ENCODE results near the gene ANLN.
"Not testable (repeated sequence)": the region's sequence is repeated elsewhere in the genome, so short reads cannot be mapped to it uniquely, and the experiment has no call there.

ANLN gene

DNA sequence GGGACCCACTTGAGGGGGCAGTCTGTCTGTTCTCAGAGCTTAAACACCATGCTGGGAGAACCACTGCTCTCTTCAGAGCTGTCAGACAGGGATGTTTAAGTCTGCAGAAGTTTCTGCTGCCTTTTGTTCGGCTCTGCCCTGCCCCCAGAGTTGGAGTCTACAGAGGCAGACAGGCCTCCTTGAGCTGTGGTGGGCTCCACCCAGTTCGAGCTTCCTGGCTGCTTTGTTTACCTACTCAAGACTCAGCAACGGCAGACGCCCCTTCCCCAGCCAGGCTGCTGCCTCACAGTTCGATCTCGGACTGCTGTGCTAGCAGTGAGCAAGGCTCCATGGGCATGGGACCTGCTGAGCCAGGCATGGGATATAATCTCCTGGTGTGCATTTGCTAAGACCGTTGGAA lies 11.1 kb upstream of the ANLN start:
- not testable (repeated sequence) for DNase-seq (ENCODE audit: low spot score)

DNA sequence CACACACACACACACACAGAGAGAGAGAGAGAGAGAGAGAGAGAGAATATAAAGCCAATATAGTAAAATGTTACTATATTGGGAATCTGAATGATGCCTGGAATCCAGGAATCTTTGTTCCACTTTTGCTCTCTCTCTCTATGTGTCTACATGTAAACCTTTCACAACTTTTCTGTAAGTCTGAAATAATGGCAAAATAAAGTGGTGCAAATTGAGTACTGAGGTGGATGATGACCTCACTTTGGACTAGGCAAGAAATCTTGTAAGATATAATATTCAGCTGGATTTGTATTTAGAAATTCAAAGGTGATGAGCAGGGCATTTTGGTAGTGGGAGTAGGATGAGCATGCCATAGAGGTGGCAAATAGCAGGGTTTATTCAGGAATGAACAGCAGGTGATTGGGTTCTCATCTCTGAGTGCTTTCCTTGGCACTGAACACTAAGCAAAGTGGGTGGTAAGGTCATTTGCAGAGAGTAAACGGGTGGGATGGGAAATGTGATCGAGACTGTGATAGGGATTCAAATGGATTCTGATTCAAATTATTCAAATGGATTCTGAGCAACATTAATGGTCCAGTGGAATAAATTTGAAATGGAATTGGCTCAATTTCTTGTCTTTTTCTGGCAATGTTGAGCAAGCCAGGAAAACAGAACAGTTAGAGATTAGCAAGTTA lies 9.7 kb upstream of the ANLN start:
- no peak for DNase-seq (ENCODE audit: low spot score)

- DNase-seq (ENCODE audit: low spot score), result no peak
These were observed 8.6 kb upstream of the ANLN start for GRCh38 chr7:36381056-36381455.

GRCh38 chr7:36383284-36383683 lies 6.4 kb upstream of the ANLN start:
- DNase-seq (ENCODE audit: low spot score), result not testable (repeated sequence)

DNA sequence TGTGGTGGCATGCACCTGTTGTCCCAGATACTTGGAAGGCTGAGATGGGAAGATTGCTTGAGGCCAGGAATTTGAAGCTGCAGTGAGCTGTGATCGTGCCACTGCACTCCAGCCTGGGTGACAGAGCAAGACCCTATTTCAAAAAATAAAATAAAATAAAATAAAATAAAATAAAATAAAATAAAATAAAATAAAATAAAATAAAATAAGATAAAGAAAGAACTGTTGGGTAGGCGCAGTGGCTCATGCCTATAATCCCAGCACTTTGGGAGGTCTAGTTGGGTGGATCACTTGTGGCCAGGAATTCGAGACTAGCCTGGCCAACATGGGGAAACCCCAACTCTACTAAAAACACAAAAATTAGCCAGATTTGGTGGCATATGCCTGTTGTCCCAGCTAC lies 4.0 kb upstream of the ANLN start:
- DNase-seq (ENCODE audit: low spot score), result not testable (repeated sequence)

DNA sequence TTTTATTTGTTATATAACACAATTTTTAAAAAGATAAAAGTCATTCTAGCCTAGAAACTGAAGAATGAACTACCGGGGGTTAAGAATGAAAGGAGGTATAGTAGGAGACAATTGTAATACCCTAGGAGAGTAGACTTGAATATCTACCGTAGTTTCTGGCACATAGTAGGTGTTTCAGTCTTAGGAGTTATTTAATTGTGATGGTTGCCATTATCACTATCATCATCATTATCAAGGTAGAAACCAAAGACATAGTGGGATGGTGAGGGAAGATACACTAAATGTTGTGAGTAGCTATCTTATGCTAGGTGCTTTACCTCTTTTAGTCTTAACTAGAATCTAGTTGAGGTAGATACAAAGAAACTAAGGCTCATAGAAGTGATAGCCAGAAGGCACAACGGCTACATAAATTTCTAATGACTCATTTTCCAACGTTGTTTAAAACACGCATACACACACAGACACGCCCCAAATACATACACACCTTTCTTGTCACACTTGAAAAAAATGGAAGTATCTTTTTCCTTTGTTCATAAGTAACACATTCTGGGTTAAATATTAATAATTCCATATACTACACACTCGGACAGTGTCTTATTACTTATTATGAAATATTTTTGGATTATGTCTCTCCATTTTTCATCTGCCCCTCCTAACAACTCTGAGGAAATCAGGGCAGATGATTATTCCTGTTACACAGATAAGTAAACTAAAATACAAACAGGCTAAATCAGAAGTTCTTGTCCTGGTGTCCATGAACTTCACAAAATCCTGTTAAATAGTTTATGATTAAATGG lies 2.0 kb upstream of the ANLN start:
- no peak for DNase-seq (ENCODE audit: low spot score)

DNA sequence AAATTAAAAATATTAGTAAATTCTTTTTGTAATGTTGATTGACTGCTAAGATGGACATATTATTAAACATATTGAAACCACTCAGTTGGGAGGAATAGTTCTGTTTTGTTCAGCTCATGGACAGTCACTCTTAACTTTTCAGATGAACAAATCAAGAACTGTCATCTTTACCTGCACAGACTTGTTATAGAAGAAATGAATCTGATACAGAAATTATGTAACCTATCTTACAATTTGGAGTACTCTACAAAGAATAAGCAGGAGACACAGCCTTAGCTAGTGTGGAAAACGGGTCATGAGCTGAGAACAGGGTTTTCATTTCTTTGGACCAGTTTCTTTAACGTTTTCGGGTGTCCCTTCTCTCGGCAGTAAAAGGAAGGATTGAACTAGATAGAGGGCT lies 1.2 kb upstream of the ANLN start:
- DNase-seq (ENCODE audit: low spot score), result no peak

- peak; percentile 81 for DNase-seq (ENCODE audit: low spot score)
These were observed 783 bp downstream of the ANLN start for GRCh38 chr7:36390199-36391090.

DNA sequence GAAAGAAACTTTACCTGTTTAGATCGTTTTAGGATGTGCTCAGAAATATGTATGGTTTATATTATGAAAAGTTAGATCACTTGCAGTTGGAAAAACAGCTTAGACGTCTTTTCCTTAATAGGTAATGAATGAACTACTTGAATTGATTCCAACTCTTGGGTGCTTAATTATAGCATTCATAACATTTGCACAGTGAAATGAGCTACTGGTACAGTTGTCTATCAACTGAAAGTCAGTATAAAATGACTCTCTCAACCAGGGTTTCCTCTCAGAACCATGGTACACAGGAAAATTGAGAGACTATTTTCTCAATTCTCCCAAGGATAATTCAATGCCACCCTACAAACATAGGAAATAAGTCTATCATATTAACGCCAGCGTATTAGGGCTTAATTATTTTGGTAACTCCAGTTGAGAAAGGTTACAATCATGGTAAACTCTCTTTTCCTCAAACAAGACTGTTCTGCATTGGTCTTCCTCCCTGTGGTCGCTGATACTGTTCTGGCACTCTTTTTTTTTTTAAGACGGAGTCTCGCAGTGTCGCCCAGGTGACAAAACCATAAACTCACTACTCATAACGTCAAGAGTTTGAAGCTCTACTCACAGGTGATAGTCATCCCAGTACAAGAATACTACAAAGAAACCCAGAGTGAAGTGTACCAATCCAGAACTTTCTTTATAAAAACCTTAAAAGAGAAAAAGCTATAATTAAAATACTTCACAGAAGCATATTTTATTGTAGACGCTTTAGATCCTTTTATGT lies 2.0 kb downstream of the ANLN start:
- no peak for DNase-seq (ENCODE audit: low spot score)

- no peak for DNase-seq (ENCODE audit: low spot score)
These were observed 4.2 kb downstream of the ANLN start for GRCh38 chr7:36393826-36394225.

DNA sequence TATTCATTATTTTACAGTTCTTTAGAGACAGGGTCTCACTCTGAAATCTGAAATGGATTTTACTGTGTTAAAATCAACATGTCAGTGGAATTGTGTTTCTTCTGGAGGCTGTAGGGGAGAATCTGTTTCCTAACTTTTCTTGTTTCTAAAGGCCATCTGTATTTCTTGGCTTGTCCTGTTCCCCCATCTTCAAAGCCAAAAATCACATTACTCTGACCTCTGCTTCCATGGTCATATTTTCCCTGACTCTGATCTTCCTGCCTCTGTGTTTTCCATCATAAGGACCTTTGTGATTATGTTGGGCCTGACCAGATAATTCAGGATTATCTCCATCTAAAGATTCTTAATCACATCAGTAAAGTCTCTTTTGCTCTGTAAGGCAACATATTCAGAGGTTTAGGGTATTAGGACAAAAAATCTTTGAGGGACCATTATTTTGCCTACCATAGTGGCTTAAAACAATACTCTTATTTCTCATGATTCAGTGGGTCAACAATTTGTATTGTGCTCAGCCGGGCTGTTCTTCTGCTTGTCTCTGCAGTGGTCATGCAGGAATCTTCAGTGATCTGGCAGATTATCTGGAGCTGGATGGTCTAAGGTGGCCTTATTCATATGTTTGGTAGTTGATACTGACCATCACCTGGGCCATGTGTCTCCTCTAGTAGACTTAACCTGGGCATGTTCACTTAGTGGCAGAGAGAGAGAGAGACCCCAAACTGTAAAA lies 5.7 kb downstream of the ANLN start:
- DNase-seq (ENCODE audit: low spot score), result no peak

GRCh38 chr7:36396150-36396549 lies 6.5 kb downstream of the ANLN start:
- DNase-seq (ENCODE audit: low spot score), result no peak

GRCh38 chr7:36400036-36400435 lies 10.4 kb downstream of the ANLN start:
- no peak for DNase-seq (ENCODE audit: low spot score)

GRCh38 chr7:36400606-36401005 lies 10.9 kb downstream of the ANLN start:
- DNase-seq (ENCODE audit: low spot score), result no peak

GRCh38 chr7:36403452-36403851 lies 13.8 kb downstream of the ANLN start:
- no peak for DNase-seq (ENCODE audit: low spot score)

DNA sequence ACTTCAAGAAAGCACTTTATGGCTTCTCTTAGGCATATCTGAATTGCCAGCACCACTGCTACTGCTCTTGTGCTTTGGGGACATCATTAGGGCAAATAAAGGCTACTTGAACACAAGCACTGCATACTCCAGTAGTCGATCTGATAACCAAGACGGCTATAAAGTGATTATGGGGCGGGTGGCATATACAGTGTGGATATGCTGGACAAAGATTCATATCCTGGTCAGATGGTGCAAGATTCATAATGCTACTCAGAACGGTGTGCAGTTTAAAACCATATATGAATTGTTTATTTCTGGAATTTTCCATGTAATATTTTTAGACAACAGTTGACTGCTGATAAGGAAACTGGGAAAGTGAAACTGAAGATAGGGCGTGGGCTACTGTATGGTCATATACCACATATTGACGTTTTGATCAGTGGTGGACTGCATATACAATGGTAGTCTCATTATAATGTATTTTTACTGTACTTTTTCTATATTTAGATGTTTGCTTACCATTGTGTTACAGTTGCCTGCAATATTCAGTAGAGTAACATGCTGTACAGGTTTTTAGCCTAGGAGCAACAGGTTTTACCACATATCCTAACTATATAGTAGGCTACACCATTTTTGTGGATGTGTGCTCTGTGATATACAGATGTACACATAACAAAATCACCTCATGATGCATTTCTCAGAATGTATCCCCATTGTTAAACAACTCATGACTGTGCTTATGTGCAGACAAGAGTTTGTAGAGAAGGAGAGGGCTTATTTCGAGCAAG lies 15.2 kb downstream of the ANLN start:
- no peak for DNase-seq (ENCODE audit: low spot score)

DNA sequence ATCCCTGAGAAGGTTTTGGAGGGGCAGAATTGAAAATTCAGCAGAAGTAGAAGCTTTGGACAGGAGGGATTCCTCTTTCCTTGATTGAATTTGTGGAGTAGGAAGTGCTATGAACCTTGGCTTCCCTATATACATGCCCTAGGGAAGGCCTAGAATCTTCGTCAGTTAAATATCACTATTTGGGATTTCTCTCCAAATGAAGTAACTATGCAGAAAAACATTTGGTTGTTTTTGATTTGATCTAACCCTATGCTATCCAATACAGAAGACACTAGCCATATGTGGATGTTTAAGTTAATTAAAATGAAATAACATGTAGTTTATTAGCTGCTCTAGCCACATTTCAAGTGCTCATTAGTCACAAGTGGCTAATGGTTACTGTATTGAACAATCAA lies 15.7 kb downstream of the ANLN start:
- no peak for DNase-seq (ENCODE audit: low spot score)

DNA sequence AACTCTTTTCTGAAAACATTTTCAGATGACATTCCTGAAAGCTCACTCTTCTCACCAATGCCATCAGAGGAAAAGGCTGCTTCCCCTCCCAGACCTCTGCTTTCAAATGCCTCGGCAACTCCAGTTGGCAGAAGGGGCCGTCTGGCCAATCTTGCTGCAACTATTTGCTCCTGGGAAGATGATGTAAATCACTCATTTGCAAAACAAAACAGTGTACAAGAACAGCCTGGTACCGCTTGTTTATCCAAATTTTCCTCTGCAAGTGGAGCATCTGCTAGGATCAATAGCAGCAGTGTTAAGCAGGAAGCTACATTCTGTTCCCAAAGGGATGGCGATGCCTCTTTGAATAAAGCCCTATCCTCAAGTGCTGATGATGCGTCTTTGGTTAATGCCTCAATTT lies 16.5 kb downstream of the ANLN start:
- no peak for DNase-seq (ENCODE audit: low spot score)

DNA sequence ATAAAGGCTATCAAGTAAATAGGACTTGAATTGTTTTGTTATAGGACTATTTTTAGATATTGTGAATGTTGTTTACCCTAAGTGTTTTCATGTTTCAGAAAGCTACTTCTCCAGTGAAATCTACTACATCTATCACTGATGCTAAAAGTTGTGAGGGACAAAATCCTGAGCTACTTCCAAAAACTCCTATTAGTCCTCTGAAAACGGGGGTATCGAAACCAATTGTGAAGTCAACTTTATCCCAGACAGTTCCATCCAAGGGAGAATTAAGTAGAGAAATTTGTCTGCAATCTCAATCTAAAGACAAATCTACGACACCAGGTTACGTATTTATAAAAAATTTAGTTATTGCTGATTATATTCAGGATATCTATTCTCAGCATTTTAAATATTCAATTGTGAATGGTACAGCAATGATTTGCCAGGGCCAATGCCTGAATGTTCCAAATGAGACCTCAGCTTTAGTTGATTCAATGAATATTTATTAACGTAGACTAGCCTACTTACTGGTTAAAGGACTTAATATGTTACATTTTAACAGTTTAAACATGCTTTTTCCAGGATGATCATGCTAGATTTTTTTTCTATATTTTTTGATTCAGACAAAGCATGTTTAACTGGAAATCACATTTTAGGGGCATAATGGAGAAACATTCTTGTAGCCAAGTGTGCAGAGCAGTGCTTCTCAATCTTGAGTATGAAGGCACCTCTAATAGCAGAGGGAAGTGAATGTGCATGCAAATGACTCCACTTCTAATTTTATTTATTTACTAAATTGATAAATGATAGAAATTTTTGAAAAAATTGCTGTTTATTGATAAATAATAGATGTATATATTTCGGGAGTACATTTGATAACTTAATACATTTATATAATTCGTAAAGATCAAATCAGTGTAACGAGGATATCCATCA lies 18.2 kb downstream of the ANLN start:
- DNase-seq (ENCODE audit: low spot score), result no peak

Measured in HuH-7 (cell line).